H1 (cell line): ENCODE results near the gene ARRDC2. TPM values are rescaled to one million over a fixed set of nuclear protein-coding genes. Genes with fewer than 3 reads are reported as not detected.

ENCODE experiments used
- BRCA1 ChIP-seq: IDR thresholded peaks from 2 replicates; pipeline ENCODE4 v1.6.1; 2012; ENCODE audit warnings: low read depth, low read length, improper control_type of control experiment
- E2F6 ChIP-seq: IDR thresholded peaks from 2 replicates; pipeline ENCODE4 v1.6.1; 2012; ENCODE audit warnings: inconsistent platforms
- EGR1 ChIP-seq: IDR thresholded peaks from 2 replicates; pipeline ENCODE4 v1.6.1; 2011; ENCODE audit warnings: low read depth, low read length, borderline replicate concordance
- KDM4A ChIP-seq: IDR thresholded peaks from one replicate; pipeline ENCODE4 v1.7.1; 2012; ENCODE audit warnings: low read depth, mild to moderate bottlenecking, moderate library complexity, low read length, inconsistent platforms; ENCODE audit not compliant: severe bottlenecking
- MAFK ChIP-seq: IDR thresholded peaks from 2 replicates; pipeline ENCODE4 v1.6.1; 2012; ENCODE audit warnings: low read depth, mild to moderate bottlenecking, improper control_type of control experiment, low read length
- POLR2AphosphoS5 ChIP-seq: IDR thresholded peaks from 2 replicates; pipeline ENCODE4 v1.6.1; 2011; ENCODE audit warnings: low read depth, low read length
- RAD21 ChIP-seq, 2 experiments: IDR thresholded peaks in 1 of 2; conservative IDR thresholded peaks in 1 of 2; 2 replicates each; pipeline ENCODE4 v1.6.1; 2011; ENCODE audit warnings: low read depth in 2 of 2, low read length in 2 of 2, improper control_type of control experiment in 1 of 2, inconsistent platforms in 1 of 2, mild to moderate bottlenecking in 1 of 2, moderate library complexity in 1 of 2
- RXRA ChIP-seq: IDR thresholded peaks from 2 replicates; pipeline ENCODE4 v1.6.1; 2011; ENCODE audit warnings: low read depth, mild to moderate bottlenecking, low read length, moderate library complexity; ENCODE audit not compliant: insufficient read depth
- SIN3A ChIP-seq, 2 experiments: IDR thresholded peaks in 1 of 2; conservative IDR thresholded peaks in 1 of 2; 2 replicates each; pipeline ENCODE4 v1.6.1; 2011 to 2012; ENCODE audit warnings: low read length in 2 of 2, improper control_type of control experiment in 1 of 2, low read depth in 1 of 2, mild to moderate bottlenecking in 1 of 2
- YY1 ChIP-seq: IDR thresholded peaks from 2 replicates; pipeline ENCODE4 v1.6.1; 2011; ENCODE audit warnings: low read depth, mild to moderate bottlenecking, low read length
- ZNF274 ChIP-seq: IDR thresholded peaks from 2 replicates; pipeline ENCODE4 v1.7.0; 2012; ENCODE audit warnings: low read length, borderline replicate concordance; ENCODE audit errors: extremely low read depth
- polyA plus RNA-seq, 7 experiments: library from polyadenylated mRNA; depleted of rRNA in 3 of 7; stranded (reverse) in 5 of 7; unstranded in 2 of 7; fragments of >200 nt in 5 of 7; fragments of 200-250 nt in 2 of 7; gene quantifications; 1 replicate in 5 of 7; 2 replicates in 1 of 7; 4 replicates in 1 of 7; pipeline versions ENCODE4 v1.2.1 to v1.2.3, GENCODE V29; 2011 to 2013; ENCODE audit warnings: missing spikeins in 2 of 7, mixed read lengths in 2 of 7
- total RNA-seq: library from RNA; stranded (reverse); fragmentation: NEBNext Ultra II Directional; extraction: Animal tissue kit (Norgen Biotek cat#: 25700); gene quantifications from 2 replicates; pipeline ENCODE4 v1.2.1, GENCODE V29; 2021

Gene ARRDC2
- total and polyA plus RNA-seq, 2 of the 8 experiments (the other 6 are each of a cell fraction or from before 2014, with no cell fraction given) = 5.4 to 6.9 TPM

- TF ChIP-seq RAD21 (IDR thresholded peaks at IDR 0.05 in 1 of 2, conservative IDR thresholded peaks at IDR 0.05 in 1 of 2; ENCODE audit: low read depth in 2 of 2, low read length in 2 of 2) (no peak), POLR2AphosphoS5 (no peak), SIN3A (conservative IDR thresholded peaks at IDR 0.05 in 1 of 2, IDR thresholded peaks at IDR 0.05 in 1 of 2; ENCODE audit: low read depth in 1 of 2, low read length in 2 of 2) (peak in 1 of 2 experiments; percentile 20; a peak in 1 of 4 replicates), KDM4A (peak; percentile 86), YY1 (no peak), ZNF274 (no peak), EGR1 (peak; percentile 71; the same call in 1 of the 2 replicates), MAFK (no peak), RXRA (no peak), E2F6 (peak; percentile 88), BRCA1 (no peak)
These were observed 6.8 kb upstream of the ARRDC2 start (continued) for GRCh38 chr19:18000915-18001776.
